NCI-H82 (cell line): ENCODE measurements around the gene PPP1R13B.

Experiments used
- DNase-seq: peaks from one replicate; lab custom pipeline; 2025; lab: John Stamatoyannopoulos, UW

PPP1R13B gene

GRCh38 chr14:103712633-103713247 is 134.6 kb downstream of the PPP1R13B start:
- DNase-seq = no peak

GRCh38 chr14:103711516-103712431 is 135.6 kb downstream of the PPP1R13B start:
- DNase-seq = no peak

- no peak for DNase-seq
These were observed 136.5 kb downstream of the PPP1R13B start for GRCh38 chr14:103710771-103711377.

- no peak for DNase-seq
These were observed 137.6 kb downstream of the PPP1R13B start for GRCh38 chr14:103709814-103710213.

- DNase-seq = no peak
These were observed 138.6 kb downstream of the PPP1R13B start for GRCh38 chr14:103708750-103709187.

GRCh38 chr14:103707329-103708263 is 139.8 kb downstream of the PPP1R13B start:
- no peak for DNase-seq

- no peak for DNase-seq
These were observed 140.6 kb downstream of the PPP1R13B start for GRCh38 chr14:103706551-103707328.

- DNase-seq = no peak
These were observed 141.7 kb downstream of the PPP1R13B start for GRCh38 chr14:103705504-103706284.

- no peak for DNase-seq
These were observed 142.3 kb downstream of the PPP1R13B start for GRCh38 chr14:103705118-103705503.

- no peak for DNase-seq
These were observed 142.7 kb downstream of the PPP1R13B start for GRCh38 chr14:103704708-103705107.

- no peak for DNase-seq
These were observed 143.7 kb downstream of the PPP1R13B start for GRCh38 chr14:103703433-103704385.

GRCh38 chr14:103702497-103703432 is 144.6 kb downstream of the PPP1R13B start:
- no peak for DNase-seq

- DNase-seq = no peak
These were observed 145.3 kb downstream of the PPP1R13B start for GRCh38 chr14:103702095-103702494.

GRCh38 chr14:103700753-103701490 is 146.5 kb downstream of the PPP1R13B start:
- no peak for DNase-seq

GRCh38 chr14:103699901-103700752 is 147.2 kb downstream of the PPP1R13B start:
- DNase-seq = no peak

GRCh38 chr14:103699261-103699661 is 148.1 kb downstream of the PPP1R13B start:
- no peak for DNase-seq
